Heart left ventricle (tissue), 13 donors: ENCODE results near the gene RAB4B.
A peak's percentile ranks its signal among the peaks of the same experiment; 100 is the strongest.

Source experiments
- POLR2A ChIP-seq, 2 donors: fragments of 450-650 bp; IDR thresholded peaks; one replicate each; pipeline ENCODE4 v1.6.1; 2017; ENCODE audit warnings: antibody characterized with exemption in 2 of 2, mild to moderate bottlenecking in 2 of 2, moderate library complexity in 2 of 2
- TF ChIP-seq, protein P1 (sequence below), 12 donors: fragments of 200-600 bp; sonication (generic) in 4 of 12; IDR thresholded peaks; one replicate each; pipeline versions ENCODE4 v1.5.0 to v1.8.0; 2018 to 2022; ENCODE audit warnings: antibody characterized with exemption in 12 of 12, mild to moderate bottlenecking in 5 of 12
- donor health status: ischemic (EF 13 %, LVEDD 7.1; RV severe dilation, severe dysfunction).
- donor health status: DM: no; HTN: yes; CAD: no.
- donor health status: DM: no; HTN: no; CAD: no.
- donor health status: ischemic (EF 25% LVEDD 6.9; RV normal size, moderate dysfunction).
- donor health status: ischemic (EF 25% LVEDD 5.7; RV mildly dilated, moderate dysfunction).
- donor health status: ischemic (EF 35%, LVEDD 5.7; RV mildly dilated, moderate dysfunction).
- donor health status: nonischemic (EF 11% LVEDD 7.7; RV severe dilation, severe dysfunction).
- donor health status: DM: yes; HTN: yes; CAD: no.
- donor health status: PGD.
- donor health status: ischemic (EF 29% LVEDD 5.4; RV normal size, mild dysfunction).
- donor health status: nonischemic (EF 23%, LVEDD 6.1; RV moderate dilation, normal function).

DNA sequence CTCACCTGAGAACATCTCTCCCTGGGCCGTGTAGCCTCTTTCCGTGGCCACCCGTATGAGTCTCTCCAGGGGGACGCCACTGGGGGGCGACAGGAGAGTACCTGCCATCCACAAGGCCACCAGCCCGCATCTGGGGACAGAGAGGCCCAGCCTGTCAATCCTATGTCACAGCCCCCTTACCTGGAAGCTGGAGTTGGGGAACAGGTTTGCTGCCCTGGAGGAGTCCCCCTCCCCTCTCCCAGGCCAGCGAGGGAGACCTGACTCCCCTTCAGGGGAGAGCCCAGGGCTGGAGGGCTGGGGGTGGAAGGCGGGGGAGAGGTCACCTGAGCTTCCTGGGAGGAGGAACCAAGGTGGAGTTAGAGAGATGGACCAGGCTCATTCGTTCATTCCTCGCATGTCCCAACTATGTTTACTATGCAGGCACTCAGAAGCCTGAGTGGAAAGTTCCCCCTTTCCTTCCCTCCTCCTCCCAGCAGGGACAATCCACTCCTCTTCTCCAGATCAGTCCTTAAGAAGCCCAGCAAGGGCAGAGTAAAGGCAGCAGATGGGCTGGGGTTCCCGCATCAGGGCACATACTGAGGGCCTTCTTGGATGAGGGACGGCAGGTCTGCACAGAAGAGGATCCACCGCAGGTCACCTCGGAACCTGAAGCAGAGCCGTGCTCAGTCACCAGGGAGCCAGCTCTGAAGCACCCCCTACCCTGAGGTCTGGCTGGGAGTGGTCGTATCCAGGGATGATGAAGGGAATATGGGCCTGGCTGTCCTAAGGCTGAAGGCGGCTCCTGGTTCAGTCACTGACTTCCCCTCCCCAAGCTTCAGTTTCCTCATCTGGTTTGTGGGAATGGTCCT is 33.3 kb upstream of the RAB4B start:
- TF ChIP-seq, protein P1, sequence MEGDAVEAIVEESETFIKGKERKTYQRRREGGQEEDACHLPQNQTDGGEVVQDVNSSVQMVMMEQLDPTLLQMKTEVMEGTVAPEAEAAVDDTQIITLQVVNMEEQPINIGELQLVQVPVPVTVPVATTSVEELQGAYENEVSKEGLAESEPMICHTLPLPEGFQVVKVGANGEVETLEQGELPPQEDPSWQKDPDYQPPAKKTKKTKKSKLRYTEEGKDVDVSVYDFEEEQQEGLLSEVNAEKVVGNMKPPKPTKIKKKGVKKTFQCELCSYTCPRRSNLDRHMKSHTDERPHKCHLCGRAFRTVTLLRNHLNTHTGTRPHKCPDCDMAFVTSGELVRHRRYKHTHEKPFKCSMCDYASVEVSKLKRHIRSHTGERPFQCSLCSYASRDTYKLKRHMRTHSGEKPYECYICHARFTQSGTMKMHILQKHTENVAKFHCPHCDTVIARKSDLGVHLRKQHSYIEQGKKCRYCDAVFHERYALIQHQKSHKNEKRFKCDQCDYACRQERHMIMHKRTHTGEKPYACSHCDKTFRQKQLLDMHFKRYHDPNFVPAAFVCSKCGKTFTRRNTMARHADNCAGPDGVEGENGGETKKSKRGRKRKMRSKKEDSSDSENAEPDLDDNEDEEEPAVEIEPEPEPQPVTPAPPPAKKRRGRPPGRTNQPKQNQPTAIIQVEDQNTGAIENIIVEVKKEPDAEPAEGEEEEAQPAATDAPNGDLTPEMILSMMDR (IDR thresholded peaks at IDR 0.05) = peak in 1 of 12 donors; percentile 32
- no peak for TF ChIP-seq POLR2A (IDR thresholded peaks at IDR 0.05)
